ENCODE data around the gene LIPE. TPM values are rescaled to one million over a fixed set of nuclear protein-coding genes. Genes with fewer than 3 reads are reported as not detected.

Gene LIPE
- total RNA-seq, 1 donor = 1.8 TPM

GRCh38 chr19:42388851-42389489, 38.2 kb downstream of the LIPE start:
- Histone ChIP-seq H4K20me1 (ENCODE audit: insufficient read depth, low read length) (no peaks in the 10 kb centered on the region), H3K36me3 (ENCODE audit: insufficient read depth, low read length) (no peaks in the 10 kb centered on the region), H3K27me3 (ENCODE audit: insufficient read depth, low read length) (peaks cover 20% of the 10 kb centered on the region), H3K79me2 (ENCODE audit: insufficient read depth, low read length) (no peaks in the 10 kb centered on the region), H3K4me3 (ENCODE audit: insufficient read depth, low read length) (no peak overlapping the region), H3K9me3 (ENCODE audit: low read depth, low read length) (no peaks in the 10 kb centered on the region), H2AFZ (ENCODE audit: low read length) (no peak overlapping the region), H3K4me2 (ENCODE audit: insufficient read depth, low read length) (no peak overlapping the region), H3K4me1 (ENCODE audit: insufficient read depth, low read length) (peaks cover 7% of the 10 kb centered on the region), H3K27ac (ENCODE audit: low read depth, low read length) (no peak overlapping the region)
- TF ChIP-seq, protein P1, sequence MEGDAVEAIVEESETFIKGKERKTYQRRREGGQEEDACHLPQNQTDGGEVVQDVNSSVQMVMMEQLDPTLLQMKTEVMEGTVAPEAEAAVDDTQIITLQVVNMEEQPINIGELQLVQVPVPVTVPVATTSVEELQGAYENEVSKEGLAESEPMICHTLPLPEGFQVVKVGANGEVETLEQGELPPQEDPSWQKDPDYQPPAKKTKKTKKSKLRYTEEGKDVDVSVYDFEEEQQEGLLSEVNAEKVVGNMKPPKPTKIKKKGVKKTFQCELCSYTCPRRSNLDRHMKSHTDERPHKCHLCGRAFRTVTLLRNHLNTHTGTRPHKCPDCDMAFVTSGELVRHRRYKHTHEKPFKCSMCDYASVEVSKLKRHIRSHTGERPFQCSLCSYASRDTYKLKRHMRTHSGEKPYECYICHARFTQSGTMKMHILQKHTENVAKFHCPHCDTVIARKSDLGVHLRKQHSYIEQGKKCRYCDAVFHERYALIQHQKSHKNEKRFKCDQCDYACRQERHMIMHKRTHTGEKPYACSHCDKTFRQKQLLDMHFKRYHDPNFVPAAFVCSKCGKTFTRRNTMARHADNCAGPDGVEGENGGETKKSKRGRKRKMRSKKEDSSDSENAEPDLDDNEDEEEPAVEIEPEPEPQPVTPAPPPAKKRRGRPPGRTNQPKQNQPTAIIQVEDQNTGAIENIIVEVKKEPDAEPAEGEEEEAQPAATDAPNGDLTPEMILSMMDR (IDR thresholded peaks at IDR 0.05; ENCODE audit: extremely low read depth, low read depth, low read length) = no peak
- DNase-seq (ENCODE audit: insufficient read length, low spot score, missing footprints) = no peak

DNA sequence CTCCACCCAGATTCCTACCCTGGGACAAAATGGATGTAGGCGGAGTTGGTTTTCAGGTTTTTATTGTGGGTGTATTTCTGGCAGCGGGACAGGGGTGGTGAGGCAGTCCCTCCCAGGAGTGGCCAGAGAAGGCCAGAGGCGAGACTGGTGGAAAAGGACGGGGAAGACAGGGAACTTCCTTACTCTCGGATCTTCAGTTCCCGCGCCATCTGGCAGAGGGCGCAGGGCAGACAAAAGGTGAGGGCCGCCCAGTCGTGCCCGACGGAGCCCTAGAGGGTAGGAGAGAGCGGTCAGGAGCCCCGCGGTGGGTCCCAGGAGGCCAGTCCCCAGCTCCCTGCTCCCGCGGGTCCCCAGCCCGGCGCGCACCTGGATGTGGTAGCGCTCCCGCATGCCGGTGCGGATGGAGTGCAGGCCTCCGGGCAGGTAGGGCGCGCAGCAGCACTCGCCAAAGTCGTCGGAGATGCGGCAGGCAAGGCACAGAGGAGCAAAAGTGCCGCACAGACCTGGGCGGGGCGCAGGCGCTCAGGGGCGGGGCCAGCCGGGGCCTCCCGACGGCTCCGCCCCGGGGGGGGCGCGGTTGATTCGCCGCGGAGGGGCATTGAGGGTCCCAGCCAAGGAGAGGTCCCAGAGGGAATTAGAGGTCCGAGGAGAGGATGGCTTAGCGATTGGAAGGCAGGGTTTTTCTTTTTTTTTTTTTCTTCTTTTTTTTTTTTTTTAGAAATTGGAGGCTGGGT, 40.0 kb downstream of the LIPE start:
- DNase-seq (ENCODE audit: insufficient read length, low spot score, missing footprints) = peak; percentile 96
- H3K27ac ChIP-seq (ENCODE audit: low read depth, low read length) = no peak overlapping the region
- H3K4me3 ChIP-seq (ENCODE audit: insufficient read depth, low read length) = peak overlapping the region; percentile 67
- H3K4me2 ChIP-seq (ENCODE audit: insufficient read depth, low read length) = peak overlapping the region; percentile 76
- TF ChIP-seq, protein P1 (IDR thresholded peaks at IDR 0.05; ENCODE audit: extremely low read depth, low read depth, low read length) = peak; percentile 40
- no peaks in the 10 kb centered on the region for H3K9me3 ChIP-seq (ENCODE audit: low read depth, low read length)
- no peaks in the 10 kb centered on the region for H3K79me2 ChIP-seq (ENCODE audit: insufficient read depth, low read length)
- H3K27me3 ChIP-seq (ENCODE audit: insufficient read depth, low read length) = peaks cover 20% of the 10 kb centered on the region
- no peaks in the 10 kb centered on the region for H4K20me1 ChIP-seq (ENCODE audit: insufficient read depth, low read length)
- H3K36me3 ChIP-seq (ENCODE audit: insufficient read depth, low read length) = no peaks in the 10 kb centered on the region
- peak overlapping the region; percentile 72 for H2AFZ ChIP-seq (ENCODE audit: low read length)
- peaks cover 7% of the 10 kb centered on the region for H3K4me1 ChIP-seq (ENCODE audit: insufficient read depth, low read length)

GRCh38 chr19:42380155-42380554, 47.0 kb downstream of the LIPE start:
- no peaks in the 10 kb centered on the region for H3K79me2 ChIP-seq (ENCODE audit: insufficient read depth, low read length)
- H2AFZ ChIP-seq (ENCODE audit: low read length) = no peak overlapping the region
- no peaks in the 10 kb centered on the region for H3K9me3 ChIP-seq (ENCODE audit: low read depth, low read length)
- no peaks in the 10 kb centered on the region for H3K4me1 ChIP-seq (ENCODE audit: insufficient read depth, low read length)
- no peak overlapping the region for H3K27ac ChIP-seq (ENCODE audit: low read depth, low read length)
- no peak for DNase-seq (ENCODE audit: insufficient read length, low spot score, missing footprints)
- H3K27me3 ChIP-seq (ENCODE audit: insufficient read depth, low read length) = peaks cover 23% of the 10 kb centered on the region
- TF ChIP-seq, protein P1 (IDR thresholded peaks at IDR 0.05; ENCODE audit: extremely low read depth, low read depth, low read length) = no peak
- H3K36me3 ChIP-seq (ENCODE audit: insufficient read depth, low read length) = no peaks in the 10 kb centered on the region
- H4K20me1 ChIP-seq (ENCODE audit: insufficient read depth, low read length) = no peaks in the 10 kb centered on the region
- no peak overlapping the region for H3K4me2 ChIP-seq (ENCODE audit: insufficient read depth, low read length)
- no peak overlapping the region for H3K4me3 ChIP-seq (ENCODE audit: insufficient read depth, low read length)

All from osteoblast (primary cell).